ENCODE results near the gene DYNC1I1. TPM values are rescaled to one million over a fixed set of nuclear protein-coding genes. Genes with fewer than 3 reads are reported as not detected.

DYNC1I1 gene
- polyA plus RNA-seq, 1 of the 3 experiments (the other 2 are of a cell fraction), result 0.05 TPM

DNA sequence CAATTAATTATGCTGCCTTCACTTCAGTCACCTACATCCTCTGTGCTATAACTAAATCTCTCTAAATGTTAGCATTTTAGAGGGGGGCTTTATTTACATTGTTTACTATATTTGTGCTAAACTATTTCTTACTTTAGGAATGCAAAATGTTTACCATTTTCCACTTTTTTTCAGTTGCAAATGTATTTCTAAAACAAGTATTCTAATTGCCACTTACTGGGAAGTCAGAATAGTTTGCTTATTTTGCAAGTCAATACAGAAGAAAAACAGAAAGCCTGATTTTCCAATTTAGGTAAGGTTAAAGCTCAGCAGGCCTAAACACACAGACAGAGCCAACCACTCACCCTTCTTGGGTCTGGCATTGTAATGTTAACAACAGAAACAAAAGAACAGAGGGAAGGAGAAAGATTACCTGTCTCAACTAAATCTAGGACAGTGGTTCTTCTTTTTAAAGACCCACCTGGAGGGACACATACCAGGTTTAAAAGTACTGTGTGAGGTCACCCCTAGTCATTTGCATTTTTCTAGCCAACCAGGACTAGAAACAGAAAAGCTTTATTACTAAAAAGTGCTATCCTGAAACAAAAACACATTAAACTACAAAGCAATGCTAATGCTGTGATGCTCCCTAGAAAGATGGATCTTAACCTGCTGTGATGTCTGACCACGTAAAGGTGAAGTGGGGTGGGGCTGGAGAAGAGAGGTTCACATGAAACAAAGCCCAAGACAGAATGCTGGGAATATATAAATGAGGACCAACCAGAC lies 371.3 kb downstream of the DYNC1I1 start:
- Histone ChIP-seq H3K9ac (no peak overlapping the region), H3K27me3 (ENCODE audit: insufficient read depth) (no peaks in the 10 kb centered on the region), H3K4me1 (ENCODE audit: control insufficient read depth in 1 of 2, insufficient read depth in 2 of 2, low read depth in 1 of 2, low read length in 1 of 2) (no peaks in the 10 kb centered on the region), H3K9me2 (no peaks in the 10 kb centered on the region), H3K4me2 (no peak overlapping the region), H3K27ac (ENCODE audit: low read depth in 2 of 2, low read length in 1 of 2) (no peak overlapping the region), H3F3A (replicated peaks; ENCODE audit: insufficient read depth) (no peaks in the 10 kb centered on the region), H2AFZ (ENCODE audit: low read depth) (no peak overlapping the region), H3K36me3 (replicated peaks in 1 of 2; ENCODE audit: control insufficient read depth in 1 of 2, insufficient read depth in 2 of 2, low read length in 1 of 2) (peaks cover 41 to 65% of the 10 kb centered on the region in 2 experiments), H3K79me2 (ENCODE audit: insufficient read depth) (no peaks in the 10 kb centered on the region), H3K9me3 (no peaks in the 10 kb centered on the region), H3K4me3 (ENCODE audit: low read depth in 2 of 2, low read length in 1 of 2) (no peak overlapping the region), H4K20me1 (ENCODE audit: insufficient read depth) (no peaks in the 10 kb centered on the region)
- ChIA-PET POLR2A (no interaction called here), CTCF (interaction anchor here (2.1 kb wide), 1 partner anchor 13 kb away, joined by 7 read pairs; no protein-coding TSS in a partner anchor)
- WGBS (ENCODE audit: low lambda C conversion rate), result 96% methylated on average over 1 of the region's 1 CpG
- no peak for TF ChIP-seq FOXM1 (IDR thresholded peaks at IDR 0.05; ENCODE audit: low read depth)
- no peak for TF ChIP-seq MAX (IDR thresholded peaks at IDR 0.05; ENCODE audit: low read depth)
- TF ChIP-seq, protein P1, sequence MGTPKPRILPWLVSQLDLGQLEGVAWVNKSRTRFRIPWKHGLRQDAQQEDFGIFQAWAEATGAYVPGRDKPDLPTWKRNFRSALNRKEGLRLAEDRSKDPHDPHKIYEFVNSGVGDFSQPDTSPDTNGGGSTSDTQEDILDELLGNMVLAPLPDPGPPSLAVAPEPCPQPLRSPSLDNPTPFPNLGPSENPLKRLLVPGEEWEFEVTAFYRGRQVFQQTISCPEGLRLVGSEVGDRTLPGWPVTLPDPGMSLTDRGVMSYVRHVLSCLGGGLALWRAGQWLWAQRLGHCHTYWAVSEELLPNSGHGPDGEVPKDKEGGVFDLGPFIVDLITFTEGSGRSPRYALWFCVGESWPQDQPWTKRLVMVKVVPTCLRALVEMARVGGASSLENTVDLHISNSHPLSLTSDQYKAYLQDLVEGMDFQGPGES (IDR thresholded peaks at IDR 0.05; ENCODE audit: low read depth, low read length), result no peak
- TF ChIP-seq RFX5 (IDR thresholded peaks at IDR 0.05; ENCODE audit: low read length), result no peak
- no peak for TF ChIP-seq ZBTB33 (IDR thresholded peaks at IDR 0.05; ENCODE audit: borderline replicate concordance, low read depth)
- no peak for DNase-seq

GRCh38 chr7:96144260-96144526 lies 371.8 kb downstream of the DYNC1I1 start:
- ChIA-PET CTCF (interaction anchor here (2.1 kb wide), 1 partner anchor 13 kb away, joined by 7 read pairs; no protein-coding TSS in a partner anchor), POLR2A (no interaction called here)
- H3K36me3 ChIP-seq (replicated peaks in 1 of 2; ENCODE audit: control insufficient read depth in 1 of 2, insufficient read depth in 2 of 2, low read length in 1 of 2), result peaks cover 39 to 70% of the 10 kb centered on the region in 2 experiments
- no peak overlapping the region for H3K27ac ChIP-seq (ENCODE audit: low read depth in 2 of 2, low read length in 1 of 2)
- H3K79me2 ChIP-seq (ENCODE audit: insufficient read depth), result no peaks in the 10 kb centered on the region
- no peak overlapping the region for H3K4me3 ChIP-seq (ENCODE audit: low read depth in 2 of 2, low read length in 1 of 2)
- no peaks in the 10 kb centered on the region for H3K9me3 ChIP-seq
- no peak overlapping the region for H3K4me2 ChIP-seq
- no peaks in the 10 kb centered on the region for H3K4me1 ChIP-seq (ENCODE audit: control insufficient read depth in 1 of 2, insufficient read depth in 2 of 2, low read depth in 1 of 2, low read length in 1 of 2)
- no peak for DNase-seq
- H3K9me2 ChIP-seq, result no peaks in the 10 kb centered on the region
- 95% methylated on average over 1 of the region's 1 CpG for WGBS (ENCODE audit: low lambda C conversion rate)
- H4K20me1 ChIP-seq (ENCODE audit: insufficient read depth), result no peaks in the 10 kb centered on the region
- no peak overlapping the region for H2AFZ ChIP-seq (ENCODE audit: low read depth)
- no peak overlapping the region for H3K9ac ChIP-seq
- no peaks in the 10 kb centered on the region for H3F3A ChIP-seq (replicated peaks; ENCODE audit: insufficient read depth)
- no peaks in the 10 kb centered on the region for H3K27me3 ChIP-seq (ENCODE audit: insufficient read depth)
- TF ChIP-seq EP300 (IDR thresholded peaks at IDR 0.05; ENCODE audit: borderline replicate concordance in 1 of 2, low read depth in 1 of 2, low read length in 1 of 2) (no peak), SIN3A (IDR thresholded peaks at IDR 0.05; ENCODE audit: borderline replicate concordance, low read depth, low read length) (no peak), FOSL2 (IDR thresholded peaks at IDR 0.05; ENCODE audit: borderline replicate concordance, low read depth) (no peak), MXI1 (IDR thresholded peaks at IDR 0.05; ENCODE audit: low read depth, low read length) (no peak), SMC3 (IDR thresholded peaks at IDR 0.05; ENCODE audit: low read depth, low read length) (no peak), RFX5 (IDR thresholded peaks at IDR 0.05; ENCODE audit: low read length) (no peak), NFIC (IDR thresholded peaks at IDR 0.05; ENCODE audit: borderline replicate concordance) (no peak), RXRA (IDR thresholded peaks at IDR 0.05; ENCODE audit: borderline replicate concordance, low read depth) (no peak), GABPA (IDR thresholded peaks at IDR 0.05; ENCODE audit: low read depth) (no peak), EZH2phosphoT487 (IDR thresholded peaks at IDR 0.05; ENCODE audit: borderline replicate concordance, low read depth) (no peak), RAD21 (IDR thresholded peaks at IDR 0.05; ENCODE audit: low read length) (no peak), FOXJ3 (CRISPR knock-in tag; IDR thresholded peaks at IDR 0.05) (no peak), MEF2A (IDR thresholded peaks at IDR 0.05; ENCODE audit: borderline replicate concordance, low read depth) (no peak), RCOR1 (IDR thresholded peaks at IDR 0.05; ENCODE audit: low read length) (no peak), TCF12 (IDR thresholded peaks at IDR 0.05) (no peak)
- TF ChIP-seq, protein P2, sequence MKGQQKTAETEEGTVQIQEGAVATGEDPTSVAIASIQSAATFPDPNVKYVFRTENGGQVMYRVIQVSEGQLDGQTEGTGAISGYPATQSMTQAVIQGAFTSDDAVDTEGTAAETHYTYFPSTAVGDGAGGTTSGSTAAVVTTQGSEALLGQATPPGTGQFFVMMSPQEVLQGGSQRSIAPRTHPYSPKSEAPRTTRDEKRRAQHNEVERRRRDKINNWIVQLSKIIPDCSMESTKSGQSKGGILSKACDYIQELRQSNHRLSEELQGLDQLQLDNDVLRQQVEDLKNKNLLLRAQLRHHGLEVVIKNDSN (IDR thresholded peaks at IDR 0.05; ENCODE audit: borderline replicate concordance, low read depth), result no peak
- TF ChIP-seq, protein P3, sequence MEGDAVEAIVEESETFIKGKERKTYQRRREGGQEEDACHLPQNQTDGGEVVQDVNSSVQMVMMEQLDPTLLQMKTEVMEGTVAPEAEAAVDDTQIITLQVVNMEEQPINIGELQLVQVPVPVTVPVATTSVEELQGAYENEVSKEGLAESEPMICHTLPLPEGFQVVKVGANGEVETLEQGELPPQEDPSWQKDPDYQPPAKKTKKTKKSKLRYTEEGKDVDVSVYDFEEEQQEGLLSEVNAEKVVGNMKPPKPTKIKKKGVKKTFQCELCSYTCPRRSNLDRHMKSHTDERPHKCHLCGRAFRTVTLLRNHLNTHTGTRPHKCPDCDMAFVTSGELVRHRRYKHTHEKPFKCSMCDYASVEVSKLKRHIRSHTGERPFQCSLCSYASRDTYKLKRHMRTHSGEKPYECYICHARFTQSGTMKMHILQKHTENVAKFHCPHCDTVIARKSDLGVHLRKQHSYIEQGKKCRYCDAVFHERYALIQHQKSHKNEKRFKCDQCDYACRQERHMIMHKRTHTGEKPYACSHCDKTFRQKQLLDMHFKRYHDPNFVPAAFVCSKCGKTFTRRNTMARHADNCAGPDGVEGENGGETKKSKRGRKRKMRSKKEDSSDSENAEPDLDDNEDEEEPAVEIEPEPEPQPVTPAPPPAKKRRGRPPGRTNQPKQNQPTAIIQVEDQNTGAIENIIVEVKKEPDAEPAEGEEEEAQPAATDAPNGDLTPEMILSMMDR (IDR thresholded peaks at IDR 0.05), result no peak
